ENCODE data around the gene CWH43. TPM values are rescaled to one million over a fixed set of nuclear protein-coding genes. Genes with fewer than 3 reads are reported as not detected.

Gene CWH43
- total and polyA plus RNA-seq, 10 of the 15 experiments (the other 5 are each of a cell fraction or from before 2014, with no cell fraction given): not detected

DNA sequence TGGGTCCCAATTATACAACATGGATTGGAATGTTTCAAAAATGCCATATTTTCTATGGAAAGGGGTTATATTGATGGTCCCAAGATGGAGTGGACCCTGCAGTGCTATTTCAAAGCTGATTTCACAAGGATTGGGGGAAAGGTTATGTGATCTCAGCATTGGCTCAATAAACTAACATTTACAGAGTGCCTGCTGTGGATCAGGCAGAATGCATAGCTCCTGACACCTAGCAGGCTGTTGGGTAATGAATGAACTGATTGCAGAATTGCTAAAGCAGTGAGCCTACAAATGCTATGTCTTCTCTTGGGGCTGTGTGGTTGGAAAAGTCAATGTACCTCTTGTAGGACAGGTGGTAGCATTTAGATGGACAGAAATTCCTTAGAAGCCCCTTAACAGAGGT lies 16.9 kb downstream of the CWH43 start:
- ChIA-PET RAD21 (ENCODE audit: unreplicated experiment) (no interaction called here), SMC1A (ENCODE audit: uncharacterized antibody, unreplicated experiment) (no interaction called here), CTCF (no interaction called here), POLR2A (no interaction called here)
- Histone ChIP-seq H3K9ac (ENCODE audit: control insufficient read depth, insufficient read depth, low read length) (no peak overlapping the region), H3K4me1 (ENCODE audit: control insufficient read depth, insufficient read depth, low read length) (no peaks in the 10 kb centered on the region), H3K36me3 (ENCODE audit: control insufficient read depth in 2 of 2, insufficient read depth in 2 of 2, low read length in 1 of 2) (no peaks in the 10 kb centered on the region), H3K27me3 (replicated peaks in 1 of 2; ENCODE audit: control insufficient read depth in 2 of 2, insufficient read depth in 2 of 2, low read length in 1 of 2) (no peaks in the 10 kb centered on the region; a peak in 1 of 4 replicates), H3K9me3 (replicated peaks; ENCODE audit: control insufficient read depth, insufficient read depth, low read length) (no peaks in the 10 kb centered on the region), H3K4me3 (no peak overlapping the region), H3K4me2 (ENCODE audit: control insufficient read depth, insufficient read depth) (no peak overlapping the region), H2AFZ (ENCODE audit: control insufficient read depth, low read depth, low read length) (no peak overlapping the region), H4K20me1 (ENCODE audit: control insufficient read depth, insufficient read depth) (no peaks in the 10 kb centered on the region), H3K79me2 (ENCODE audit: control insufficient read depth, insufficient read depth, low read length) (no peaks in the 10 kb centered on the region), H3K27ac (ENCODE audit: control insufficient read depth, insufficient read depth) (no peak overlapping the region)
- TF ChIP-seq, protein P1, sequence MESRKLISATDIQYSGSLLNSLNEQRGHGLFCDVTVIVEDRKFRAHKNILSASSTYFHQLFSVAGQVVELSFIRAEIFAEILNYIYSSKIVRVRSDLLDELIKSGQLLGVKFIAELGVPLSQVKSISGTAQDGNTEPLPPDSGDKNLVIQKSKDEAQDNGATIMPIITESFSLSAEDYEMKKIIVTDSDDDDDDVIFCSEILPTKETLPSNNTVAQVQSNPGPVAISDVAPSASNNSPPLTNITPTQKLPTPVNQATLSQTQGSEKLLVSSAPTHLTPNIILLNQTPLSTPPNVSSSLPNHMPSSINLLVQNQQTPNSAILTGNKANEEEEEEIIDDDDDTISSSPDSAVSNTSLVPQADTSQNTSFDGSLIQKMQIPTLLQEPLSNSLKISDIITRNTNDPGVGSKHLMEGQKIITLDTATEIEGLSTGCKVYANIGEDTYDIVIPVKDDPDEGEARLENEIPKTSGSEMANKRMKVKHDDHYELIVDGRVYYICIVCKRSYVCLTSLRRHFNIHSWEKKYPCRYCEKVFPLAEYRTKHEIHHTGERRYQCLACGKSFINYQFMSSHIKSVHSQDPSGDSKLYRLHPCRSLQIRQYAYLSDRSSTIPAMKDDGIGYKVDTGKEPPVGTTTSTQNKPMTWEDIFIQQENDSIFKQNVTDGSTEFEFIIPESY (IDR thresholded peaks at IDR 0.05): no peak
- TF ChIP-seq, protein P2, sequence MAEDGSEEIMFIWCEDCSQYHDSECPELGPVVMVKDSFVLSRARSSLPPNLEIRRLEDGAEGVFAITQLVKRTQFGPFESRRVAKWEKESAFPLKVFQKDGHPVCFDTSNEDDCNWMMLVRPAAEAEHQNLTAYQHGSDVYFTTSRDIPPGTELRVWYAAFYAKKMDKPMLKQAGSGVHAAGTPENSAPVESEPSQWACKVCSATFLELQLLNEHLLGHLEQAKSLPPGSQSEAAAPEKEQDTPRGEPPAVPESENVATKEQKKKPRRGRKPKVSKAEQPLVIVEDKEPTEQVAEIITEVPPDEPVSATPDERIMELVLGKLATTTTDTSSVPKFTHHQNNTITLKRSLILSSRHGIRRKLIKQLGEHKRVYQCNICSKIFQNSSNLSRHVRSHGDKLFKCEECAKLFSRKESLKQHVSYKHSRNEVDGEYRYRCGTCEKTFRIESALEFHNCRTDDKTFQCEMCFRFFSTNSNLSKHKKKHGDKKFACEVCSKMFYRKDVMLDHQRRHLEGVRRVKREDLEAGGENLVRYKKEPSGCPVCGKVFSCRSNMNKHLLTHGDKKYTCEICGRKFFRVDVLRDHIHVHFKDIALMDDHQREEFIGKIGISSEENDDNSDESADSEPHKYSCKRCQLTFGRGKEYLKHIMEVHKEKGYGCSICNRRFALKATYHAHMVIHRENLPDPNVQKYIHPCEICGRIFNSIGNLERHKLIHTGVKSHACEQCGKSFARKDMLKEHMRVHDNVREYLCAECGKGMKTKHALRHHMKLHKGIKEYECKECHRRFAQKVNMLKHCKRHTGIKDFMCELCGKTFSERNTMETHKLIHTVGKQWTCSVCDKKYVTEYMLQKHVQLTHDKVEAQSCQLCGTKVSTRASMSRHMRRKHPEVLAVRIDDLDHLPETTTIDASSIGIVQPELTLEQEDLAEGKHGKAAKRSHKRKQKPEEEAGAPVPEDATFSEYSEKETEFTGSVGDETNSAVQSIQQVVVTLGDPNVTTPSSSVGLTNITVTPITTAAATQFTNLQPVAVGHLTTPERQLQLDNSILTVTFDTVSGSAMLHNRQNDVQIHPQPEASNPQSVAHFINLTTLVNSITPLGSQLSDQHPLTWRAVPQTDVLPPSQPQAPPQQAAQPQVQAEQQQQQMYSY (CRISPR knock-in tag; IDR thresholded peaks at IDR 0.05): no peak
- TF ChIP-seq MYB (IDR thresholded peaks at IDR 0.05; ENCODE audit: borderline replicate concordance, low read depth, low read length): no peak
- no peak for TF ChIP-seq CHD1 (IDR thresholded peaks at IDR 0.05; ENCODE audit: low read depth, low read length)
- TF ChIP-seq, protein P3, sequence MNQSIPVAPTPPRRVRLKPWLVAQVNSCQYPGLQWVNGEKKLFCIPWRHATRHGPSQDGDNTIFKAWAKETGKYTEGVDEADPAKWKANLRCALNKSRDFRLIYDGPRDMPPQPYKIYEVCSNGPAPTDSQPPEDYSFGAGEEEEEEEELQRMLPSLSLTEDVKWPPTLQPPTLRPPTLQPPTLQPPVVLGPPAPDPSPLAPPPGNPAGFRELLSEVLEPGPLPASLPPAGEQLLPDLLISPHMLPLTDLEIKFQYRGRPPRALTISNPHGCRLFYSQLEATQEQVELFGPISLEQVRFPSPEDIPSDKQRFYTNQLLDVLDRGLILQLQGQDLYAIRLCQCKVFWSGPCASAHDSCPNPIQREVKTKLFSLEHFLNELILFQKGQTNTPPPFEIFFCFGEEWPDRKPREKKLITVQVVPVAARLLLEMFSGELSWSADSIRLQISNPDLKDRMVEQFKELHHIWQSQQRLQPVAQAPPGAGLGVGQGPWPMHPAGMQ (IDR thresholded peaks at IDR 0.05; ENCODE audit: borderline replicate concordance): no peak
- no peak for TF ChIP-seq POLR2AphosphoS2 (IDR thresholded peaks at IDR 0.05; ENCODE audit: low read depth, low read length)
- TF ChIP-seq TBL1XR1 (IDR thresholded peaks at IDR 0.05; ENCODE audit: low read depth, low read length): no peak
- ATAC-seq: no peak
- no peak for FAIRE-seq
- intact Hi-C loops (cut with micrococcal nuclease; ENCODE audit: unreplicated experiment): no loop called here
- DNase-seq (ENCODE audit: low read depth, low spot score): no peak
- in situ Hi-C loops (cut with MboI): no loop called here
- BruUV-seq (replicated peaks): no TSS peak

Data from GM12878 (cell line).